Left ventricle myocardium inferior (tissue), 1 donor: ENCODE data around the gene GAA. TPM values are rescaled to one million over a fixed set of nuclear protein-coding genes. Genes with fewer than 3 reads are reported as not detected.

Source experiments
- DNase-seq: peaks from one replicate; pipeline ENCODE4 v3.0.0-alpha.2; 2020
- H3K27ac ChIP-seq: fragments of 200-600 bp; replicated peaks from 2 replicates; pipeline ENCODE4 v1.8.0; 2021
- H3K27me3 ChIP-seq: fragments of 200-600 bp; 2 replicates; pipeline ENCODE4 v1.8.0; 2021; ENCODE audit warnings: low read depth
- H3K36me3 ChIP-seq: fragments of 200-600 bp; 2 replicates; pipeline ENCODE4 v1.8.0; 2021
- H3K4me1 ChIP-seq: fragments of 200-600 bp; 2 replicates; pipeline ENCODE4 v1.8.0; 2021
- H3K4me3 ChIP-seq: fragments of 200-600 bp; 2 replicates; pipeline ENCODE4 v1.8.0; 2021; ENCODE audit warnings: mild to moderate bottlenecking, moderate library complexity
- H3K9me3 ChIP-seq: fragments of 200-600 bp; replicated peaks from 2 replicates; pipeline ENCODE4 v1.8.0; 2021
- intact Hi-C: fragments of 100-400 bp; cut with micrococcal nuclease; formaldehyde crosslinking; loops from one replicate; pipeline ENCODE4 v1.11.0; 2022
- total RNA-seq: library from RNA; stranded (reverse); fragmentation: NEBNext Ultra II Directional; extraction: Animal tissue kit (Norgen Biotek cat#: 25700); gene quantifications from one replicate; pipeline ENCODE4 v1.2.1, GENCODE V29; 2021
- TF ChIP-seq, protein P1 (sequence below): fragments of 200-600 bp; IDR thresholded peaks from 2 replicates; pipeline ENCODE4 v1.8.0; 2021; ENCODE audit warnings: antibody characterized with exemption, mild to moderate bottlenecking, borderline replicate concordance
- donor health status: DM: no; HTN: yes; CAD: no; lungs with severe emphysema.

GAA gene
- total RNA-seq, 1 donor from 2014 or later: 44.4 TPM

DNA sequence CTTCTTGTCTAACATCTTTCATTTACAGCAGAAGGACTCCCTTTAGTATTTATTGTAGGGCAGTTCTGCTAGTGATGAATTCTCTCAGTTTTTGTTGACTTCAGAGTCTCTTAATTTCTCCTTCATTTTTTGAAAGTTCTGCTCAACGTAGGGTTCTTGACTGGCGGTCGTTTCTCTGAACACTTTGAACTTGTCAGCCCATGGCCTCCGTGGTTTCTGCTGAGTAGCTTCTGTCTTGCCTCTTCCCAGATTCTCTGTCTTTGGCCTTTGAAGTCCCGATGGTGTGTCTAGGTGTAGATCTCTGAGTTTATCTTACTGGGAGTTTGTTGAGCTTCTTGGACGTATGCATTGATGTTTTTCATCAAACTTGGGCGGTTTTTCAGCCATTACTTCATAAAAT lies 13.4 kb downstream of the GAA start:
- TF ChIP-seq, protein P1, sequence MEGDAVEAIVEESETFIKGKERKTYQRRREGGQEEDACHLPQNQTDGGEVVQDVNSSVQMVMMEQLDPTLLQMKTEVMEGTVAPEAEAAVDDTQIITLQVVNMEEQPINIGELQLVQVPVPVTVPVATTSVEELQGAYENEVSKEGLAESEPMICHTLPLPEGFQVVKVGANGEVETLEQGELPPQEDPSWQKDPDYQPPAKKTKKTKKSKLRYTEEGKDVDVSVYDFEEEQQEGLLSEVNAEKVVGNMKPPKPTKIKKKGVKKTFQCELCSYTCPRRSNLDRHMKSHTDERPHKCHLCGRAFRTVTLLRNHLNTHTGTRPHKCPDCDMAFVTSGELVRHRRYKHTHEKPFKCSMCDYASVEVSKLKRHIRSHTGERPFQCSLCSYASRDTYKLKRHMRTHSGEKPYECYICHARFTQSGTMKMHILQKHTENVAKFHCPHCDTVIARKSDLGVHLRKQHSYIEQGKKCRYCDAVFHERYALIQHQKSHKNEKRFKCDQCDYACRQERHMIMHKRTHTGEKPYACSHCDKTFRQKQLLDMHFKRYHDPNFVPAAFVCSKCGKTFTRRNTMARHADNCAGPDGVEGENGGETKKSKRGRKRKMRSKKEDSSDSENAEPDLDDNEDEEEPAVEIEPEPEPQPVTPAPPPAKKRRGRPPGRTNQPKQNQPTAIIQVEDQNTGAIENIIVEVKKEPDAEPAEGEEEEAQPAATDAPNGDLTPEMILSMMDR: no peak
- H3K9me3 ChIP-seq: peaks cover 6% of the 10 kb centered on the region
- no peaks in the 10 kb centered on the region for H3K4me1 ChIP-seq
- intact Hi-C loops: no loop called here
- no peak overlapping the region for H3K4me3 ChIP-seq
- DNase-seq: no peak
- no peak overlapping the region for H3K27ac ChIP-seq
- no peaks in the 10 kb centered on the region for H3K27me3 ChIP-seq
- peaks cover 8% of the 10 kb centered on the region for H3K36me3 ChIP-seq

DNA sequence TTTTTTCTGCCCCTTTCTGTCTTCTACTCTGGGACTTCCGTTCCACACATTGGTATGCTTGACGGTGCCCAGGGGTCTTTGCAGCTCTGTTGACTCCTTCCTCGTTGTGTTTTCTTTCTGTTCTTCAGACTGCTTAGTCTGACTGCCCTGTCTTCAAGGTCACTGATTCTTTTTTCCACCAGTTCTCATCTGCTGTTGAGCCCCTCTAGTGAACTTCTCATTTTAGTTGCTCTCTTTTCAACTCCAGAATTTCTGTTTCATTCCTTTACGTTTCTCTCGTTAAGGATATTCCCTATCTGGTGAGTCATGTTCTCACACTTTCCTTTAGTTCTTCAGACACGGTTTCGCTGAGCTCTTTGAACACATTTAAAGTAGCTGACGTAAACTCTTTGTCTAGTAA lies 13.8 kb downstream of the GAA start:
- Histone ChIP-seq H3K4me3 (no peak overlapping the region), H3K27me3 (no peaks in the 10 kb centered on the region), H3K9me3 (peaks cover 6% of the 10 kb centered on the region), H3K4me1 (no peaks in the 10 kb centered on the region), H3K27ac (no peak overlapping the region), H3K36me3 (peaks cover 5% of the 10 kb centered on the region)
- intact Hi-C loops: no loop called here
- DNase-seq: no peak
- TF ChIP-seq, protein P1: no peak

DNA sequence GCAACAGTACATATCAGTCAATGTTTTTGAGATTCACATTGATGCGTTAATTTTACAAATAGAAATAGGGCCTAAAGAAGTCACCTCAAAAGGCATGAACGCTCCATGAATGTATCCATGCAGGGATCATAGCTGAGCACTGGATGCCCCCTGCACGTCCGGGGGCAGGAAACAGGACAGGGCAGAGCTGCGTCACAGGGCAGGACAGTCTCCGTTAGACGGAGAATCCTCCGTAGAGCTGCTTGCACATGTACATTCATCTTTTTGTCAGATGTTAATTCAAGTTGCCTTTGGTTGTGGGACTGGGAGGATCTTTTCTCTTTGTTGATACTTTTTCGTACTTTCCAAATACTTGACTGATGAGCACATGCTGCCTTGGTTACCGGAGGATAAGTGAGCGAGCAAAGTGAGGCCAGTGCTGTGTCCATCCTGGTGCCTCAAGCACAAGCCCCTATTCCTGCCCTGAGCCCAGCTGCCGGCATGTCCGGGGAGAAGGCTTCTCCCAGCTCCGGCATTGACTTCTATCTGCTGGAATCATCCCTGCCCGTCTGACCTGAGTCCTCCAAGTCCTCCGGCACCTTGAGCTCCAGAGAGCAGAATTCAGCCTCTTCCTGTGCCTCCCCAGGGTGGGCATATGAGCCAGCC lies 15.0 kb downstream of the GAA start:
- H3K4me3 ChIP-seq: no peak overlapping the region
- DNase-seq: no peak
- H3K27me3 ChIP-seq: no peaks in the 10 kb centered on the region
- TF ChIP-seq, protein P1: no peak
- H3K27ac ChIP-seq: no peak overlapping the region
- peaks cover 5% of the 10 kb centered on the region for H3K36me3 ChIP-seq
- no peaks in the 10 kb centered on the region for H3K4me1 ChIP-seq
- intact Hi-C loops: no loop called here
- H3K9me3 ChIP-seq: peaks cover 6% of the 10 kb centered on the region

DNA sequence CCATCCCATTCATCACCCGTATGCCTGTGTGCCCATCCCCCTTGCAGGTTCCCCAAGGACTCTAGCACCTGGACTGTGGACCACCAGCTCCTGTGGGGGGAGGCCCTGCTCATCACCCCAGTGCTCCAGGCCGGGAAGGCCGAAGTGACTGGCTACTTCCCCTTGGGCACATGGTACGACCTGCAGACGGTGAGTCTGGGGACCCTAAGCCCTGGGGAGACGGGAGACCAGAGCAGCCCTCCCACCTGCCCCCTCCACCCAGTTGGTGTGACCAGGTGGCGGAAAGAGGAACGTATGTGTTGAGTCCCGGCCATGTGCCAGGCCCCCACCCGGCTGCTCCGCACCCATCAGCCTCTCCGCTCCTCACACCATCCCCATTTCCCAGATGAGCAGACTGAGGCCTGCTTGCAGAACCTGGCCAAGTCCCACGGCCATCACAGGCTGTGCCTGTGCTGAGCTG lies 15.6 kb downstream of the GAA start:
- Histone ChIP-seq H3K27ac (no peak overlapping the region), H3K4me3 (no peak overlapping the region), H3K4me1 (no peaks in the 10 kb centered on the region), H3K27me3 (no peaks in the 10 kb centered on the region), H3K9me3 (peaks cover 6% of the 10 kb centered on the region), H3K36me3 (peaks cover 5% of the 10 kb centered on the region)
- TF ChIP-seq, protein P1: no peak
- no peak for DNase-seq
- intact Hi-C loops: no loop called here

DNA sequence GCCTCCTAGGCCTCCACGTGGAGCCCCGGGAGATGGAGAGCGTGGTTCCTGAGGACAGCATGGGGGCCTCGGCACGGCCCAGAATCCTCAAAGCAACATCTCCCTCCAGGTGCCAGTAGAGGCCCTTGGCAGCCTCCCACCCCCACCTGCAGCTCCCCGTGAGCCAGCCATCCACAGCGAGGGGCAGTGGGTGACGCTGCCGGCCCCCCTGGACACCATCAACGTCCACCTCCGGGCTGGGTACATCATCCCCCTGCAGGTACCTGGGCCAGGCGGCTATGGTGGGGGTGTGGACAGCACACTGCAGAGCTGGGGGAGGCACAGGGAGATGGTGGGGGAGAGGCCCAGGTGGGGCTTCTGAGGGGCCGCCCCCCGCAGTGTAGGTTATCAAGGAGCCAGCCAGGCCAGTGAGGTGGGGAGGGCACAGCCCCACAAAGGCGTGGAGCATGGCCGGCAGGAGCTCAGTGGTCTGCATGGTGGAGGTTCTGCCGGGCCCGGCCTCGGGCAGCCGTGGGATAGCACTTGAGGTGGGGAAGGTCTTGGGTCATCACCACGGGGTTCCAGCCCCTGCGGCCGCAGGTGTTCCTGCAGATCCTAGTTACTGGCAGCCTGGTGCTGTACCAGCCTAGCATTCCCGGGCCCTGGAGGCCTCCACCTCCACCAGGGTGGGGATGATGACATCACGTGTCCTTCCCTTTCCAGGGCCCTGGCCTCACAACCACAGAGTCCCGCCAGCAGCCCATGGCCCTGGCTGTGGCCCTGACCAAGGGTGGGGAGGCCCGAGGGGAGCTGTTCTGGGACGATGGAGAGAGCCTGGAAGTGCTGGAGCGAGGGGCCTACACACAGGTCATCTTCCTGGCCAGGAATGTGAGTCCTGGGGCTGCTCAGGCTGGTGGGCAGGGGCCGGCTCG lies 16.4 kb downstream of the GAA start:
- peaks cover 5% of the 10 kb centered on the region for H3K36me3 ChIP-seq
- intact Hi-C loops: no loop called here
- TF ChIP-seq, protein P1: no peak
- no peak for DNase-seq
- H3K4me3 ChIP-seq: no peak overlapping the region
- H3K9me3 ChIP-seq: peaks cover 6% of the 10 kb centered on the region
- no peak overlapping the region for H3K27ac ChIP-seq
- no peaks in the 10 kb centered on the region for H3K4me1 ChIP-seq
- H3K27me3 ChIP-seq: no peaks in the 10 kb centered on the region
